Brain microvascular endothelial cell (primary cell): ENCODE measurements around the gene KLHL26.

Source experiments
- DNase-seq: peaks from one replicate; pipeline ENCODE4 v3.0.0-alpha.2; 2020
- H3K27ac ChIP-seq: fragments of 250-450 bp; sonication (Bioruptor Pico); 2 replicates; pipeline ENCODE4 v1.5.1; 2020; ENCODE audit warnings: mild to moderate bottlenecking, moderate library complexity
- H3K27me3 ChIP-seq: fragments of 250-450 bp; sonication (Bioruptor Pico); replicated peaks from 2 replicates; pipeline ENCODE4 v1.5.1; 2020; ENCODE audit warnings: mild to moderate bottlenecking
- H3K36me3 ChIP-seq: fragments of 250-450 bp; sonication (Bioruptor Pico); replicated peaks from 2 replicates; pipeline ENCODE4 v1.5.1; 2020; ENCODE audit warnings: mild to moderate bottlenecking
- H3K4me3 ChIP-seq: 2 replicates; pipeline ENCODE4 v1.5.1; 2011; ENCODE audit warnings: low read depth, mild to moderate bottlenecking, control low read depth, low read length, moderate library complexity
- CTCF ChIP-seq: IDR thresholded peaks from 2 replicates; pipeline ENCODE4 v1.5.1; 2011; ENCODE audit warnings: low read depth, mild to moderate bottlenecking, moderate library complexity, low read length, control low read depth, inconsistent platforms; ENCODE audit errors: missing control alignments
- in situ Hi-C: cut with HindIII; loops from 2 replicates; pipeline ENCODE4 v1.10.0; 2017; ENCODE audit warnings: low sequenced_read_pairs, low pct_ligation_motif_present

Gene KLHL26

GRCh38 chr19:18633321-18633720, 3.5 kb upstream of the KLHL26 start:
- Histone ChIP-seq H3K27ac (no peak overlapping the region), H3K36me3 (no peaks in the 10 kb centered on the region), H3K27me3 (no peaks in the 10 kb centered on the region), H3K4me3 (no peak overlapping the region)
- no peak for DNase-seq
- in situ Hi-C loops = no loop called here
- no peak for TF ChIP-seq CTCF

- no peak overlapping the region for H3K27ac ChIP-seq
- H3K27me3 ChIP-seq = no peaks in the 10 kb centered on the region
- DNase-seq = no peak
- no peak for TF ChIP-seq CTCF
- no peaks in the 10 kb centered on the region for H3K36me3 ChIP-seq
- H3K4me3 ChIP-seq = no peak overlapping the region
- in situ Hi-C loops = no loop called here
Measured at GRCh38 chr19:18634612-18635297, 2.1 kb upstream of the KLHL26 start.

- Histone ChIP-seq H3K27me3 (no peaks in the 10 kb centered on the region), H3K4me3 (no peak overlapping the region), H3K27ac (no peak overlapping the region), H3K36me3 (no peaks in the 10 kb centered on the region)
- no peak for TF ChIP-seq CTCF
- in situ Hi-C loops = no loop called here
- DNase-seq = no peak
Measured at GRCh38 chr19:18635831-18636182, 1.0 kb upstream of the KLHL26 start.

GRCh38 chr19:18636183-18636968, 452 bp upstream of the KLHL26 start:
- in situ Hi-C loops = no loop called here
- Histone ChIP-seq H3K27ac (no peak overlapping the region), H3K27me3 (no peaks in the 10 kb centered on the region), H3K4me3 (peak overlapping the region; percentile 71), H3K36me3 (no peaks in the 10 kb centered on the region)
- DNase-seq = peak; percentile 95
- no peak for TF ChIP-seq CTCF

DNA sequence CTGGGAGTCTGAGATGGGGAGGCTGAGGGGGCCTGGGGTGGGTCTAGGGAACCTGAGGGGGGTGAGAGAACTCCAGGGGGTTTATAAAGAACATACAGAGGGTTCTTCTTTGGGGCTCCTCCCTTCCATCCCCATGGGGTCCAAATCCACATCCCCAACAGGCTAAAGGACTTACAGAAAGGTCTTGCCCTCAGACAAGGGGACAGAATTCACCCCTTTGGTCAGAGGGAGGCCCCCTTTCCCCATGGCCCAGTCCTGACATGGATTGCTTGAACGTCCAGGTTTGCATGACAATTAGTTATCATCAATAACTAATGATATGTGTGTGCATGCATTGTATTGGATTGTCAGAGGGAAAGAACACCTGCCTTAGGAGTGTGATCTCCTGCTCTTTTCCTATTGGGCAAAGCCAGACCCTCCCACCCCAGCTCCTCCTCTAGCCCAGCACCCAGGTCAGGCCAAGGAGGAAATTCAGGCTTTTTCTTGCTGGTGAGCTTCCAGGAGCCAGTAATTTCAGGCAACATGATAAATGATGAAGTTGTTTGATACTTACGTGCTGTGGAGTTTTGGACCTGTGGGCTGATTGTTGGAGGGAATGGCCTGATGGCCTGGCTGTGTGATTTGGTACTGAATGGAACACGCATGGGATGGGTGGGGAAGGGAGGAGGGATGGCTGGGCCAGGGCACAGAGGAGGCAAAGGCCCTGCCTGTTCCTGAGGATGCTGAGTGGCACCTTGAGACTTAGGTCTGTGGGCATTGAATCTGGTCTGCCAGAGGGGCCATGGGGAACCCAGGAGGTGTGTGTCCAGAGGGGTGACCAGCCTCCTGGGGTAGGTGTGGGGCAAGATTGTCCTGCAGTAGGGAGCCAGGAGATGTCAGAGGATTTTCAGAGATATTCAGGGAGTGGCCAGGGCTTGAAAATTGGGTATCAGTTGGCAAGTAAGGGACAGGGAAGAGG, 1.1 kb downstream of the KLHL26 start:
- DNase-seq = no peak
- Histone ChIP-seq H3K36me3 (no peaks in the 10 kb centered on the region), H3K4me3 (peak overlapping the region; percentile 71), H3K27ac (no peak overlapping the region), H3K27me3 (no peaks in the 10 kb centered on the region)
- no peak for TF ChIP-seq CTCF
- in situ Hi-C loops = no loop called here
